T-helper 1 cell treated with Interleukin-12 subunit alpha and Interleukin-12 subunit beta and Interleukin-4 antibody, amounts not matched to agents 30 μg/mL and 1 μg/mL, for 36 hours (primary cell): Measurements from ENCODE around the gene SUCLA2.
"Not testable (repeated sequence)": the region's sequence is repeated elsewhere in the genome, so short reads cannot be mapped to it uniquely, and the experiment has no call there.

ENCODE experiments used
- H3K27ac Mint-ChIP-seq: one replicate; pipeline ENCODE4 v1.8.0; 2021; ENCODE audit warnings: mild to moderate bottlenecking, mixed read lengths
- H3K27me3 Mint-ChIP-seq: one replicate; pipeline ENCODE4 v1.8.0; 2021; ENCODE audit warnings: low read depth, mixed read lengths
- H3K36me3 Mint-ChIP-seq: one replicate; pipeline ENCODE4 v1.8.0; 2021; ENCODE audit warnings: low read depth, mixed read lengths
- H3K4me1 Mint-ChIP-seq: one replicate; pipeline ENCODE4 v1.8.0; 2021; ENCODE audit warnings: low read depth, mixed read lengths
- H3K4me3 Mint-ChIP-seq: one replicate; pipeline ENCODE4 v1.8.0; 2021; ENCODE audit warnings: mild to moderate bottlenecking, moderate library complexity, mixed read lengths
- H3K9me3 Mint-ChIP-seq: one replicate; pipeline ENCODE4 v1.8.0; 2021; ENCODE audit warnings: mixed read lengths

The SUCLA2 gene

GRCh38 chr13:47959468-47960247, 41.4 kb downstream of the SUCLA2 start:
- H3K27ac Mint-ChIP-seq = no peak overlapping the region
- no peaks in the 10 kb centered on the region for H3K27me3 Mint-ChIP-seq
- H3K36me3 Mint-ChIP-seq = peaks cover 78% of the 10 kb centered on the region
- H3K9me3 Mint-ChIP-seq = peaks cover 72% of the 10 kb centered on the region
- H3K4me3 Mint-ChIP-seq = no peak overlapping the region
- no peaks in the 10 kb centered on the region for H3K4me1 Mint-ChIP-seq

DNA sequence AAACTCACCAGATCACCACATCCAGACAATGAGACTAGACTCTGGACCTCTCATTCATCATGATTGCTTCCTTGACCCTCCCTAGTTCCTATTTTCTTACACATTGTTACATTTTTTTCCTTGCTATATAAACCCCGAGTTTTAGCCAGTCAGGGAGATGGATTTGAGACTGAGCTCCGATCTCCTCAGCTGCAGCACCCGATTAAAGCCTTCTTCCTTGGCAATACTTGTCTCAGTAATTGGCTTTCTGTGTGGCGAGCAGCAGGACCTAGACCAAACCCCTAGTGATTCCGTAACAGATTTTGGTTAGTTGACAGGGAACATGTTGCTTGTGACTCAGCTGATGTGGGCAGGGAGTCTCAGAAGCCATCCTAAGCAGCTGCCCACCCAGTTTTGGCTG, 44.0 kb downstream of the SUCLA2 start:
- peaks cover 62% of the 10 kb centered on the region for H3K9me3 Mint-ChIP-seq
- H3K36me3 Mint-ChIP-seq = peaks cover 75% of the 10 kb centered on the region
- H3K27ac Mint-ChIP-seq = no peak overlapping the region
- H3K4me1 Mint-ChIP-seq = peaks cover 2% of the 10 kb centered on the region
- H3K27me3 Mint-ChIP-seq = no peaks in the 10 kb centered on the region
- H3K4me3 Mint-ChIP-seq = no peak overlapping the region

GRCh38 chr13:47955836-47956235, 45.2 kb downstream of the SUCLA2 start:
- Mint-ChIP-seq H3K9me3 (peaks cover 54% of the 10 kb centered on the region), H3K27me3 (no peaks in the 10 kb centered on the region), H3K36me3 (peaks cover 77% of the 10 kb centered on the region), H3K4me1 (peaks cover 3% of the 10 kb centered on the region), H3K4me3 (no peak overlapping the region), H3K27ac (no peak overlapping the region)

DNA sequence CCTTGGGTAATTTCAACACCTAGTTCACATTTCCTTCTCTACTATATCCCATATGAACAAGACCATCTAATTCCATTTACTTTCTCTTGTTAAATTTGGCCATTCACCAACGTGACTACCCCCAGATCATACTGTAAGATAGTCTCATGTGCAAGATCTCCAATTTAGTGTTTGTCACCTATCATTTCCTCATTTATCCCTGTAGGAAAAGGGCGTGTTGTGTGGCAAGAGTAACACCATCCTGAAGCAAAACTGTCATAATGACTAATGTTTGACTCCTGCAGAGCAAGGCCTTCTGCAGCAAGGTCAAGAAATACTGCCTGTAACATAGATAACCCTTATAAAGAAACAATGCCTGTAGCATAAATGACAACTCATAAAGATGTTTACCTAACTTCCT, 51.3 kb downstream of the SUCLA2 start:
- Mint-ChIP-seq H3K36me3 (peaks cover 42% of the 10 kb centered on the region), H3K4me3 (no peak overlapping the region), H3K27me3 (no peaks in the 10 kb centered on the region), H3K9me3 (no peaks in the 10 kb centered on the region), H3K4me1 (peaks cover 6% of the 10 kb centered on the region), H3K27ac (no peak overlapping the region)

DNA sequence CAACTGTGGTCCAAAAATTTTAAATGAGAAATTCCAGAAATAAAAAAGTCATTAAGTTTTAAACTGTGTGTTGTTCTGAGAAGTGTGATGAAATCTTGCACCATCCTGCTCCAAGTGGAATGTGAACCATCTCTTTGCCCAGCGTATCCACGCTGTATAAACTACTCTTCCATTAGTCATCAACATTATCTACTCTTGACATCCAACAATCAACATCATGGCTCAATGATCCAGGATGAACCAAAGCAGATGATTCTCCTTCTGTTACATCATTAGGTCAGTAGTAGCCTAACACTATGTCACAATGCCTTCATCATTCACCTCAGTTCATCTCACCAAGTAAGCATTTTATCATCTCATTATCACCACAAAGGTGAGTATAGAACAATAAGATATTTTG, 55.3 kb downstream of the SUCLA2 start:
- Mint-ChIP-seq H3K36me3 (peaks cover 30% of the 10 kb centered on the region), H3K27me3 (no peaks in the 10 kb centered on the region), H3K9me3 (no peaks in the 10 kb centered on the region), H3K4me3 (no peak overlapping the region), H3K4me1 (peaks cover 2% of the 10 kb centered on the region), H3K27ac (no peak overlapping the region)

DNA sequence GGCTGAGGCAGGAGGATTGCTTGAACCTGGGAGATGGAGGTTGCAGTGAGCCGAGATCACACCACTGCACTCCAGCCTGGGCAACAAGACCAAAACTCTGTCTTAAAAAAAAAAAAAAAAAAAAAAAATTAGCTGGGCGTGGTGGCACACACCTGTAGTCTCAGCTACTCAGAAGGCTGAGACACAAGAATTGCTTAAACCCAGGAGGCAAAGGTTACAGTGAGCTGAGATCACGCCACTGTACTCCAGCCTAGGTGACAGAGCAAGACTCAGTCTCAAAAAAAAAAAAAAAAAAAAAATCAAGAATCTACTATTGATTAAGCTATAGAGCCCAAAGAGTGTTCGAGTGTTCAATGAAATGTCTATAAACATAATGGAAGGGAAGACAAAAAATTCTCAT, 55.9 kb downstream of the SUCLA2 start:
- H3K4me1 Mint-ChIP-seq, H3K27ac Mint-ChIP-seq, H3K4me3 Mint-ChIP-seq, H3K9me3 Mint-ChIP-seq, H3K27me3 Mint-ChIP-seq: not testable (repeated sequence)
- peaks cover 30% of the 10 kb centered on the region for H3K36me3 Mint-ChIP-seq

GRCh38 chr13:47934371-47934770, 66.7 kb downstream of the SUCLA2 start:
- Mint-ChIP-seq H3K27me3 (no peaks in the 10 kb centered on the region), H3K9me3 (no peaks in the 10 kb centered on the region), H3K27ac (no peak overlapping the region), H3K4me1 (no peaks in the 10 kb centered on the region), H3K36me3 (peaks cover 15% of the 10 kb centered on the region), H3K4me3 (no peak overlapping the region)

GRCh38 chr13:47932950-47933923, 67.8 kb downstream of the SUCLA2 start:
- Mint-ChIP-seq H3K27me3 (no peaks in the 10 kb centered on the region), H3K4me1 (no peaks in the 10 kb centered on the region), H3K9me3 (no peaks in the 10 kb centered on the region), H3K27ac (no peak overlapping the region), H3K36me3 (peaks cover 7% of the 10 kb centered on the region), H3K4me3 (no peak overlapping the region)

- Mint-ChIP-seq H3K9me3 (no peaks in the 10 kb centered on the region), H3K27ac (no peak overlapping the region), H3K27me3 (no peaks in the 10 kb centered on the region), H3K4me1 (no peaks in the 10 kb centered on the region), H3K36me3 (no peaks in the 10 kb centered on the region), H3K4me3 (no peak overlapping the region)
Observed at GRCh38 chr13:47930649-47931165, 70.4 kb downstream of the SUCLA2 start.

GRCh38 chr13:47929156-47929555, 71.9 kb downstream of the SUCLA2 start:
- Mint-ChIP-seq H3K27ac (no peak overlapping the region), H3K27me3 (no peaks in the 10 kb centered on the region), H3K4me1 (no peaks in the 10 kb centered on the region), H3K4me3 (no peak overlapping the region), H3K36me3 (no peaks in the 10 kb centered on the region), H3K9me3 (no peaks in the 10 kb centered on the region)

- Mint-ChIP-seq H3K27me3 (no peaks in the 10 kb centered on the region), H3K9me3 (peaks cover 13% of the 10 kb centered on the region), H3K4me1 (no peaks in the 10 kb centered on the region), H3K36me3 (no peaks in the 10 kb centered on the region), H3K4me3 (no peak overlapping the region), H3K27ac (no peak overlapping the region)
Observed at GRCh38 chr13:47917022-47917574, 84.0 kb downstream of the SUCLA2 start.

- Mint-ChIP-seq H3K36me3 (no peaks in the 10 kb centered on the region), H3K27me3 (no peaks in the 10 kb centered on the region), H3K27ac (no peak overlapping the region), H3K9me3 (peaks cover 13% of the 10 kb centered on the region), H3K4me1 (no peaks in the 10 kb centered on the region), H3K4me3 (no peak overlapping the region)
Observed at GRCh38 chr13:47908197-47908902, 92.7 kb downstream of the SUCLA2 start.

- Mint-ChIP-seq H3K9me3 (peaks cover 6% of the 10 kb centered on the region), H3K4me3 (no peak overlapping the region)
Observed at GRCh38 chr13:47904891-47905290, 96.2 kb downstream of the SUCLA2 start.

DNA sequence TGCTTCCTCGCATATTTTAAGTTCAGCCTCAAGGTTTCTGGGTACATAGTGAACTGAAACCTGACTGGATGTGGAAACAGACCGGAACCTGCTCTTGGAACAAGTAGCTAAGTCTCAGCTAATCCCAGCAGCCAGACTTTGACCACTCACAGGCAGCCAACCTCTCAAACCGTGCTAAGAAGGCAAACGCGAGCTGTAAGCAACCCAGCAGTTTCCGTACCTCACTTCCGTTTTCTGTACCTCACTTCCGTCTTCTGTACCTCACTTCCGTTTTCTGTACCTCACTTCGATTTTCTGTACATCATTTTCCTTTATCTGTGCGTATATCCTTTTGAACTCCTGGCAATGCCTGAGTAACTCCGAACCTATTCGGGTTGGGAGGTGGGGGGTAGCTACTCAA, 96.8 kb downstream of the SUCLA2 start:
- no peaks in the 10 kb centered on the region for H3K4me1 Mint-ChIP-seq
- H3K27ac Mint-ChIP-seq = no peak overlapping the region
- no peaks in the 10 kb centered on the region for H3K27me3 Mint-ChIP-seq
- no peak overlapping the region for H3K4me3 Mint-ChIP-seq
- H3K36me3 Mint-ChIP-seq = no peaks in the 10 kb centered on the region
- H3K9me3 Mint-ChIP-seq = peaks cover 6% of the 10 kb centered on the region

More at GRCh38 chr13:47904891-47905290, 96.2 kb downstream of the SUCLA2 start:
- H3K4me1 Mint-ChIP-seq = no peaks in the 10 kb centered on the region
- H3K27me3 Mint-ChIP-seq = no peaks in the 10 kb centered on the region
- H3K36me3 Mint-ChIP-seq = no peaks in the 10 kb centered on the region
- no peak overlapping the region for H3K27ac Mint-ChIP-seq
